Ectodermal cell (in vitro differentiated cells): ENCODE measurements around the gene RAX2. TPM values are rescaled to one million over a fixed set of nuclear protein-coding genes. Genes with fewer than 3 reads are reported as not detected.
"Not testable (repeated sequence)": the region's sequence is repeated elsewhere in the genome, so short reads cannot be mapped to it uniquely, and the experiment has no call there.

Experiments used
- H3K27ac ChIP-seq: 2 replicates; pipeline ENCODE4 v1.7.0; 2013; ENCODE audit warnings: mild to moderate bottlenecking, low read depth, low read length; ENCODE audit not compliant: insufficient read depth, poor library complexity, severe bottlenecking
- H3K27me3 ChIP-seq: 2 replicates; pipeline ENCODE4 v1.7.0; 2013; ENCODE audit warnings: mild to moderate bottlenecking, low read length; ENCODE audit not compliant: insufficient read depth, control insufficient read depth, poor library complexity, severe bottlenecking
- H3K36me3 ChIP-seq: one replicate; pipeline ENCODE4 v1.7.0; 2013; ENCODE audit warnings: low read length; ENCODE audit not compliant: control insufficient read depth, insufficient read depth
- H3K4me1 ChIP-seq: one replicate; pipeline ENCODE4 v1.7.0; 2013; ENCODE audit warnings: low read length; ENCODE audit not compliant: control insufficient read depth, insufficient read depth
- H3K4me3 ChIP-seq: 2 replicates; pipeline ENCODE4 v1.7.0; 2013; ENCODE audit warnings: low read depth, low read length, control low read depth; ENCODE audit not compliant: insufficient read depth
- H3K9me3 ChIP-seq: 2 replicates; pipeline ENCODE4 v1.7.0; 2013; ENCODE audit warnings: mild to moderate bottlenecking, low read length, moderate library complexity; ENCODE audit not compliant: control insufficient read depth
- WGBS, 2 experiments: methylation state at CpG; one replicate each; pipeline ENCODE4 v1.1.7; 2013; ENCODE audit warnings: missing lambda C conversion rate in 2 of 2; 5-methylcytosine and 5-hydroxymethylcytosine counted together
- polyA plus RNA-seq, 4 experiments: library from polyadenylated mRNA; stranded (reverse); fragments of 50-300 nt; gene quantifications; one replicate each; pipeline ENCODE4 v1.2.3, GENCODE V29; 2013

Gene RAX2
- not detected for polyA plus RNA-seq (2013, experiment 1 of 4)
- polyA plus RNA-seq (2013, experiment 2 of 4): not detected
- polyA plus RNA-seq (2013, experiment 3 of 4): not detected
- polyA plus RNA-seq (2013, experiment 4 of 4): not detected

GRCh38 chr19:3771906-3772455 lies at the start of gene RAX2:
RAX2 (minus strand) TSS chr19:3772228; CDS start chr19:3771742, 486 bp downstream.
- Histone ChIP-seq H3K4me3 (no peak within 1 kb of the TSS), H3K27me3 (no peaks in the 10 kb centered on the region), H3K27ac (no peak within 1 kb of the TSS), H3K36me3 (no peaks in the 10 kb centered on the region), H3K9me3 (no peaks in the 10 kb centered on the region), H3K4me1 (peaks cover 15% of the 10 kb centered on the region)
- WGBS, 2 experiments: 64 to 66% methylated on average over 23 of the region's 23 CpGs

DNA sequence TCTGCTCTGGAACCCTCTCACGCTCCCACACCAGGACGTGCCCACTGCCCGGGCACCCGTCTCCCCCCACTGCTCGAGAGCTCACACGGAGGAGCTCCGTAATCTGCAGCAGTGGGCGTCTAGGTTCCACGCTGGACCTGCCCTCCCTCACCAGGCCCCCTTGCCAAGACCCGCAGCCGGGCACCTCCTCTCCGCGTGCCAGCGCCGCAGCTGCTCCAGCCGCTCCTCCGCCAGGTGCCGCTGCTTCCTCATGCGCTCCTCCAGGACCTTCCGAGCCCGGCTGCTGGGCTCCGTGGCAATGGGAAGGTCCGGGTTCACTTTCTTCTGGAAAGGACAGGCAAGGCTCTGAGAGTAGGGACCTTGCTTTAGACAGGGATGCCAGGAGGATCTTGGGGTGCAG lies 49.1 kb upstream of the RAX2 start:
- H3K4me1 ChIP-seq: no peaks in the 10 kb centered on the region
- WGBS, 2 experiments: 93 to 95% methylated on average over 23 of the region's 23 CpGs
- H3K36me3 ChIP-seq: no peaks in the 10 kb centered on the region
- H3K4me3 ChIP-seq: no peak overlapping the region
- peaks cover 4% of the 10 kb centered on the region for H3K27me3 ChIP-seq
- H3K27ac ChIP-seq: no peak overlapping the region
- no peaks in the 10 kb centered on the region for H3K9me3 ChIP-seq

DNA sequence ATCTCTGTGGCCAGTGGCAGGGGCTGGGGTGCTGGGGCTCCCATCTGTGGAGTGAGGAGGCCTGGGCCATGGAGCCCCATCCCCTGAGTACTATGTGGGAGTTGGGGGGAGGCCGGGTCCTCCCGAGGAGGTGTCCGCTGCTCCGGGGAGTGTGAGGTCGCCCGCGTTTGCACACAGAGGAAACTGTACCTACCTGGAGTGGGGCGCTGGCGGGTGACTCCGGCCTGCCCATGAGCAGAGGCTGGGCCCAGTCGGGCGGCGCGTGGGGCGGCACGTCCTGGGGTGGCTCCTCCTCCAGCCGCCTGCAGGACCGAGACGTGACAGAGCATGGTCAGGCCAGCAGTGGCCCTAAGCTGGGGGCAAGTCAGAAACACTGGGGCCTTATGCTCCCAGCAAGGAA lies 48.0 kb upstream of the RAX2 start:
- H3K27ac ChIP-seq: no peak overlapping the region
- no peaks in the 10 kb centered on the region for H3K4me1 ChIP-seq
- H3K27me3 ChIP-seq: peaks cover 4% of the 10 kb centered on the region
- H3K36me3 ChIP-seq: no peaks in the 10 kb centered on the region
- WGBS, 2 experiments: 93 to 95% methylated on average over 19 of the region's 19 CpGs
- H3K9me3 ChIP-seq: no peaks in the 10 kb centered on the region
- H3K4me3 ChIP-seq: no peak overlapping the region

- Histone ChIP-seq H3K9me3 (no peaks in the 10 kb centered on the region), H3K36me3 (no peaks in the 10 kb centered on the region), H3K4me1 (no peaks in the 10 kb centered on the region), H3K27ac (no peak overlapping the region), H3K4me3 (no peak overlapping the region), H3K27me3 (peaks cover 4% of the 10 kb centered on the region)
- 89 to 90% methylated on average over 31 of the region's 31 CpGs for WGBS, 2 experiments
These were observed 46.9 kb upstream of the RAX2 start for GRCh38 chr19:3818918-3819317.

- no peaks in the 10 kb centered on the region for H3K9me3 ChIP-seq
- H3K36me3 ChIP-seq: no peaks in the 10 kb centered on the region
- H3K4me3 ChIP-seq: no peak overlapping the region
- H3K27ac ChIP-seq: no peak overlapping the region
- H3K4me1 ChIP-seq: no peaks in the 10 kb centered on the region
- peaks cover 4% of the 10 kb centered on the region for H3K27me3 ChIP-seq
- 85 to 86% methylated on average over 11 of the region's 11 CpGs for WGBS, 2 experiments
These were observed 46.4 kb upstream of the RAX2 start for GRCh38 chr19:3818466-3818865.

DNA sequence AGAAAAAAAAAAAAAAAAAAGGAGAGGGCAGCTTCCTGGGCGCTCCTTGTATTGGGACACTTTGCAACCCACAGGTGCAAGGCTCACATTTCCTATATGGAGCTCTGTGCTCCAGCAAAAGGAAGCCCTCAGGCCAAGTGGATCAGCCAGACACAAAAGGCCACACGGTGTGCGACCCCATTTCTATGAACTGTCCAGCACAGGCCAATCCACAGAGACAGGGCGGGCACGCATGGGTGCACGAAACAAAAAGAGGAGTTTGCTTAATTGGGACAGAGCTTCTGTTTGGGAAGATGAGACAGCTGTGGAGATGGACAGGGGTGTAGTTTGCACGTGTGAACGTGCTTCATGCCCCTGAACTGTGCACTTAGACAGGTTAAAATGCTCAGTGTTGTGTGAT lies 45.7 kb upstream of the RAX2 start:
- Histone ChIP-seq H3K4me3 (no peak overlapping the region), H3K4me1 (no peaks in the 10 kb centered on the region), H3K27me3 (peaks cover 4% of the 10 kb centered on the region), H3K9me3 (no peaks in the 10 kb centered on the region), H3K36me3 (no peaks in the 10 kb centered on the region), H3K27ac (no peak overlapping the region)
- 91 to 95% methylated on average over 8 of the region's 8 CpGs for WGBS, 2 experiments

DNA sequence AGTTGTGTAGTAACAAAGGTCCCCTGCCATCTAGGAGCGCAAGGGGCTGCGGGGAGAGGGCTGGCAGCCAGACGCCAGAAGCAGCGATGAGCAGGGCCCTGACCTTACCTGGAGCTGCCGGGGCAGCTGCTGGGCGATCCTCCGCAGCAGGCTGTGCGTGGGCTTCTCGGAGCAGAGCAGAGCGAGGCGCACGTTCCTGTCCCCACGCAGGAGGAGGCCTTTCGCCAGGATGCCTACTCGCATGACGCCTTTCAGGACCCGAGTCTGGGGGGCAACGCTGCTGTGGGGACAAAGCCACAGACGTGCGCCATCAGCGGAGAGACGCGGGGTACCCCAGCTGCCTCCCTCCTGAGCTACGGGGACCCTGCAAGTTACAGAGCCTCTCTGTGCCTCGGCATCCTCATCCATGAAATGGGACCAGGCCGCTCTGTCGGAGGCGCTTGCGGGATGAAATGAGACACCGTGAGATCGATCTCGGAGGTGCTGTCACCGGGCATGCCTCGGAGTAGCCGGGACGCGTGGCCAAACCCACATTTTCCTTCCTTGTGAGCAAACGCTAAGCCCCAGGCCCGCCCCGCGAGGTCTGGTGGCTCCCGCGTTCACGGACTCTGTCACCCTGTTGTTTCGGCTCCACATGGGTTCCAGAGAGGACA lies 44.7 kb upstream of the RAX2 start:
- Histone ChIP-seq H3K27me3 (no peaks in the 10 kb centered on the region), H3K4me1 (no peaks in the 10 kb centered on the region), H3K4me3 (no peak overlapping the region), H3K36me3 (no peaks in the 10 kb centered on the region), H3K9me3 (no peaks in the 10 kb centered on the region), H3K27ac (no peak overlapping the region)
- WGBS, 2 experiments: 92 to 93% methylated on average over 45 of the region's 45 CpGs

- not testable (repeated sequence) for H3K27ac ChIP-seq, H3K9me3 ChIP-seq, H3K4me3 ChIP-seq, H3K4me1 ChIP-seq, H3K27me3 ChIP-seq, H3K36me3 ChIP-seq
- 92 to 95% methylated on average over 9 of the region's 9 CpGs for WGBS, 2 experiments
These were observed 44.1 kb upstream of the RAX2 start for GRCh38 chr19:3816148-3816547.

DNA sequence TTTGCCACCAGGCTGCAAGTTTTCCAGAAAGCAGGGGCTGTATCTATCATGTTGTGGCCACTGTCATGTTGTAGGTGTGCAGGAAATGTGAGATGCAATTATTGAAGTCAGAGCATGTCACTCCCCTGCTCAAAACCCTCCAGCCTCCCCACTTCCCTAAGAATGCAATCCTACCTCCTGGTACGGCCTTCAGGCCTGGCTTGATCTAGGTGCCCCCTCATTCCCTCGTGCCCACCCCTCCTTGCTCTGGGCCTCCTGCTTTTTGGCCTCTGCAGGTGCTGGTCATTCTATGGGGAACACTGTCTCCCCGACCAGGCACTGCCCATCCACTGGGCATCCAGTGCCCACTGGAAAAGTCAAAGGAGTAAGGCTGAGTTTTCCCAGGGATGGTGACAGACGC lies 42.6 kb upstream of the RAX2 start:
- Histone ChIP-seq H3K4me1 (no peaks in the 10 kb centered on the region), H3K27me3 (no peaks in the 10 kb centered on the region), H3K4me3 (no peak overlapping the region), H3K9me3 (no peaks in the 10 kb centered on the region), H3K27ac (no peak overlapping the region), H3K36me3 (no peaks in the 10 kb centered on the region)
- 90 to 94% methylated on average over 4 of the region's 4 CpGs for WGBS, 2 experiments

DNA sequence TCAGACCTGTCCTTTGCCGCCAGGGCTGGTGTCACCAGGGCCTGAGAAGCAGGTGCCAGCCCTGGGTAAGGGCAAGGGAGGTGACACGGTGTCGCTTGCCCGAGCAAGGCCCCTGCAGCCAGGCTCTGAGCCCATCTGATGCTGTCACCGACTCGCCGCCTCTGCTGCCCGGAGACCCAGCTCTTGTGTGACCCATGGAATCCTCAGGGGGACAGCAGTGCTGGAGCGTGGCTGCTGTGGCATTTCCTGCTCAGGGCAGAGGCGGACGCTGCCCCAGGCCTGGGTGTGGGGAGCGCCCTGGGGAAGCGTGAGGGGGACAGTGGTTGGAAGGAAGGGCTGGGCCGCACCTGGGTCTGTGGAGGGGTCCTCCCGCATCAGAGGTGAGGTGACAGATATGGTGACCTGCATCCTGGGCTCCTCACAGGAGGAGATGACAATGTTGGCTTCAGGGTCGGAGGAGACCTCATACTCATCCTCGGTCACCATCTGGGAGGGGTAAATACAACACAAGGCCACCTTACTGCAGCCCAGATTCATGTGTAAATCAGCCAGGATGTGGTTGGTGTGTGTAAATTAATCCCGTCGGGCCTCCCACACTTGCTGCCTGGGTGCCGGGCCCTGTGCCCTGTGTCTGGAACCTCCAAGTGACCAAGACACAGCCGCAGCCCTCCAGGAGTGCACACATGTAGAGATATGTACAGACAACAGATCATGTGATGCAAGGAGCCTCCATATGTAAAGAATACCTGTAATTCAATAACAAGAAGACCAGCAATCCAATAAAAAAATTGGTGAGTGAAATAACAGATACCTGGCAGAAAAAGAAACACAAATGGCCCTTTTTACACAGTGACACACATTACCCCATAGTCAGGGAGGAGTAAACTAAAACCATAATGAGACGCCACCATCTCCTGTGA lies 41.7 kb upstream of the RAX2 start:
- no peaks in the 10 kb centered on the region for H3K9me3 ChIP-seq
- H3K4me3 ChIP-seq: no peak overlapping the region
- WGBS, 2 experiments: 94% methylated on average over 22 of the region's 22 CpGs

More for the DNA sequence above, 41.7 kb upstream of the RAX2 start:
- Histone ChIP-seq H3K27ac (no peak overlapping the region), H3K36me3 (no peaks in the 10 kb centered on the region), H3K27me3 (no peaks in the 10 kb centered on the region), H3K4me1 (no peaks in the 10 kb centered on the region)
